PC-9 (cell line): Measurements from ENCODE around the gene RTP3. TPM values are rescaled to one million over a fixed set of nuclear protein-coding genes. Genes with fewer than 3 reads are reported as not detected.

Source experiments
- BruUV-seq: library from RNA; stranded (reverse); fragments of 400-500 nt; replicated peaks from 2 replicates; lab custom pipeline; 2021; lab: Mats Ljungman, UMichigan
- CTCF ChIA-PET: fragments of 300-600 bp; sonication (Branson Sonifier 250); formaldehyde crosslinking; loops from one replicate; lab custom pipeline; 2022; ENCODE audit warnings: antibody characterized with exemption; lab: Charles Lee
- POLR2A ChIA-PET: fragments of 300-600 bp; sonication (Branson Sonifier 250); formaldehyde crosslinking; loops from one replicate; lab custom pipeline; 2022; ENCODE audit warnings: antibody characterized with exemption; ENCODE audit not compliant: unreplicated experiment; lab: Charles Lee
- DNase-seq, 2 experiments: peaks; one replicate each; pipeline versions ENCODE4 v3.0.0 to v3.0.0-alpha.2; 2015 to 2022; ENCODE audit warnings: mixed read lengths in 1 of 2
- H2AFZ ChIP-seq: fragments of 200-600 bp; sonication (generic); 2 replicates; pipeline ENCODE4 v1.8.1; 2017; ENCODE audit warnings: antibody characterized with exemption
- H3F3A ChIP-seq: fragments of 200-600 bp; sonication (generic); 2 replicates; pipeline ENCODE4 v1.8.1; 2017; ENCODE audit warnings: antibody characterized with exemption, mild to moderate bottlenecking, low read depth; ENCODE audit not compliant: insufficient read depth
- H3K27ac ChIP-seq: fragments of 200-600 bp; sonication (generic); 2 replicates; pipeline ENCODE4 v1.6.1; 2016; ENCODE audit warnings: mixed run types
- H3K27me3 ChIP-seq: fragments of 200-600 bp; sonication (generic); 2 replicates; pipeline ENCODE4 v1.6.1; 2016; ENCODE audit warnings: low read depth, mixed run types; ENCODE audit not compliant: insufficient read depth
- H3K36me3 ChIP-seq: fragments of 200-600 bp; sonication (generic); 2 replicates; pipeline ENCODE4 v1.6.1; 2016; ENCODE audit warnings: low read depth, mixed run types
- H3K4me1 ChIP-seq: fragments of 200-600 bp; sonication (generic); replicated peaks from 2 replicates; pipeline ENCODE4 v1.6.1; 2016; ENCODE audit warnings: mixed run types; ENCODE audit not compliant: insufficient read depth
- H3K4me2 ChIP-seq: fragments of 200-600 bp; sonication (generic); 2 replicates; pipeline ENCODE4 v1.6.1; 2017; ENCODE audit warnings: mixed run types
- H3K4me3 ChIP-seq: fragments of 200-600 bp; sonication (generic); 2 replicates; pipeline ENCODE4 v1.6.1; 2016; ENCODE audit warnings: mixed run types
- H3K79me2 ChIP-seq: fragments of 200-600 bp; sonication (generic); 2 replicates; pipeline ENCODE4 v1.6.1; 2017; ENCODE audit warnings: low read depth, mixed run types
- H3K9me2 ChIP-seq: fragments of 200-600 bp; sonication (generic); 2 replicates; pipeline ENCODE4 v1.8.1; 2017; ENCODE audit warnings: mild to moderate bottlenecking; ENCODE audit not compliant: insufficient read depth
- H3K9me3 ChIP-seq: fragments of 200-600 bp; sonication (generic); 2 replicates; pipeline ENCODE4 v1.8.1; 2016; ENCODE audit warnings: low read depth; ENCODE audit not compliant: insufficient read depth
- H4K20me1 ChIP-seq: fragments of 200-600 bp; sonication (generic); 2 replicates; pipeline ENCODE4 v1.8.1; 2017; ENCODE audit not compliant: insufficient read depth
- EZH2 ChIP-seq: fragments of 200-600 bp; sonication (generic); IDR thresholded peaks from 2 replicates; pipeline ENCODE4 v1.8.0; 2017; ENCODE audit warnings: antibody characterized with exemption, low read depth
- intact Hi-C: fragments of 100-400 bp; cut with micrococcal nuclease; formaldehyde crosslinking; loops from one replicate; pipeline ENCODE4 v1.10.0; 2022; ENCODE audit not compliant: unreplicated experiment
- total RNA-seq: library from RNA; stranded (reverse); gene quantifications from 2 replicates; pipeline ENCODE4 v1.2.3, GENCODE V29; 2021
- TF ChIP-seq, protein P1 (sequence below): fragments of 200-600 bp; sonication (generic); conservative IDR thresholded peaks from 2 replicates; pipeline ENCODE4 v1.6.1; 2017; ENCODE audit warnings: mixed run types, antibody characterized with exemption, mild to moderate bottlenecking, moderate library complexity

Gene RTP3
- total RNA-seq, 1 experiment from 2014 or later: not detected

GRCh38 chr3:46472736-46473135, 25.0 kb upstream of the RTP3 start:
- CTCF ChIA-PET: no interaction called here
- no peak overlapping the region for H3K4me3 ChIP-seq
- H3K9me2 ChIP-seq: no peaks in the 10 kb centered on the region
- no peaks in the 10 kb centered on the region for H3K4me1 ChIP-seq
- no peak for DNase-seq
- no peak overlapping the region for H3K27ac ChIP-seq
- H3F3A ChIP-seq: no peaks in the 10 kb centered on the region
- no peaks in the 10 kb centered on the region for H3K79me2 ChIP-seq
- no TSS peak for BruUV-seq
- H2AFZ ChIP-seq: no peak overlapping the region
- POLR2A ChIA-PET: no interaction called here
- no peaks in the 10 kb centered on the region for H3K27me3 ChIP-seq
- H4K20me1 ChIP-seq: no peaks in the 10 kb centered on the region
- no peak overlapping the region for H3K4me2 ChIP-seq
- TF ChIP-seq, protein P1, sequence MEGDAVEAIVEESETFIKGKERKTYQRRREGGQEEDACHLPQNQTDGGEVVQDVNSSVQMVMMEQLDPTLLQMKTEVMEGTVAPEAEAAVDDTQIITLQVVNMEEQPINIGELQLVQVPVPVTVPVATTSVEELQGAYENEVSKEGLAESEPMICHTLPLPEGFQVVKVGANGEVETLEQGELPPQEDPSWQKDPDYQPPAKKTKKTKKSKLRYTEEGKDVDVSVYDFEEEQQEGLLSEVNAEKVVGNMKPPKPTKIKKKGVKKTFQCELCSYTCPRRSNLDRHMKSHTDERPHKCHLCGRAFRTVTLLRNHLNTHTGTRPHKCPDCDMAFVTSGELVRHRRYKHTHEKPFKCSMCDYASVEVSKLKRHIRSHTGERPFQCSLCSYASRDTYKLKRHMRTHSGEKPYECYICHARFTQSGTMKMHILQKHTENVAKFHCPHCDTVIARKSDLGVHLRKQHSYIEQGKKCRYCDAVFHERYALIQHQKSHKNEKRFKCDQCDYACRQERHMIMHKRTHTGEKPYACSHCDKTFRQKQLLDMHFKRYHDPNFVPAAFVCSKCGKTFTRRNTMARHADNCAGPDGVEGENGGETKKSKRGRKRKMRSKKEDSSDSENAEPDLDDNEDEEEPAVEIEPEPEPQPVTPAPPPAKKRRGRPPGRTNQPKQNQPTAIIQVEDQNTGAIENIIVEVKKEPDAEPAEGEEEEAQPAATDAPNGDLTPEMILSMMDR: no peak
- TF ChIP-seq EZH2: no peak
- intact Hi-C loops: no loop called here
- H3K36me3 ChIP-seq: no peaks in the 10 kb centered on the region
- no peaks in the 10 kb centered on the region for H3K9me3 ChIP-seq

- Histone ChIP-seq H3K79me2 (no peaks in the 10 kb centered on the region), H3K4me2 (no peak overlapping the region), H3K4me3 (no peak overlapping the region), H4K20me1 (no peaks in the 10 kb centered on the region), H3K27me3 (no peaks in the 10 kb centered on the region), H3F3A (no peaks in the 10 kb centered on the region), H3K27ac (no peak overlapping the region), H3K9me2 (no peaks in the 10 kb centered on the region), H3K4me1 (no peaks in the 10 kb centered on the region), H3K9me3 (no peaks in the 10 kb centered on the region), H2AFZ (no peak overlapping the region), H3K36me3 (no peaks in the 10 kb centered on the region)
- DNase-seq: no peak
- BruUV-seq: no TSS peak
- ChIA-PET CTCF (no interaction called here), POLR2A (no interaction called here)
- intact Hi-C loops: no loop called here
- no peak for TF ChIP-seq EZH2
- TF ChIP-seq, protein P1: no peak
Measured at GRCh38 chr3:46477145-46477544, 20.6 kb upstream of the RTP3 start.

DNA sequence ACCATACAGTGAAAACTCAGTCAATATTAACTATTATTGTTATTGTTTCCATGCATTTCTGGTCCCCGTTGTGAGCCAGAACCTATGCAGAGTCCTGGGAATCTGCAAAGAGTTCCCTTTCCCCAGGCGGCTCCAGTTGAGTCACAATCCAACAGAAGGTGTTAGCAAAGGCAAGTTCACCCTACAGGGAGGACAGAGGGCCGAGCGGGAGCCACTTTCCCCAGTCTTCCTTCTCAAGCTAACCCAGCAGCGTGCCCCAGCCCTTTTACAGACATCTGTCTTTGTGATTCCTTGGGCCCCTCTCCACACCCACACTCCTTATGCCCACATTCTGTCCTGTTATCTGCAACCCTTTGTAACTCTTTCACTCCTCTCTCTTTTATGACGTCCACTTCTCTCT, 20.0 kb upstream of the RTP3 start:
- no peak overlapping the region for H3K4me3 ChIP-seq
- CTCF ChIA-PET: no interaction called here
- no peaks in the 10 kb centered on the region for H3K27me3 ChIP-seq
- H3K4me1 ChIP-seq: no peaks in the 10 kb centered on the region
- no peaks in the 10 kb centered on the region for H3K79me2 ChIP-seq
- no peaks in the 10 kb centered on the region for H3K36me3 ChIP-seq
- intact Hi-C loops: no loop called here
- H3K27ac ChIP-seq: no peak overlapping the region
- BruUV-seq: no TSS peak
- no peak for DNase-seq
- H3K9me3 ChIP-seq: no peaks in the 10 kb centered on the region
- TF ChIP-seq EZH2: no peak
- TF ChIP-seq, protein P1: no peak
- H3F3A ChIP-seq: no peaks in the 10 kb centered on the region
- POLR2A ChIA-PET: no interaction called here
- H3K9me2 ChIP-seq: no peaks in the 10 kb centered on the region
- no peak overlapping the region for H3K4me2 ChIP-seq
- no peaks in the 10 kb centered on the region for H4K20me1 ChIP-seq
- H2AFZ ChIP-seq: no peak overlapping the region
